HepG2 (cell line): Measurements from ENCODE around the gene SPAG9. TPM values are rescaled to one million over a fixed set of nuclear protein-coding genes. Genes with fewer than 3 reads are reported as not detected.

Experiments used
- ATAC-seq: fragments of 200-7000 bp; cut with Tn5 transposase; 3 replicates; pipeline ENCODE4 v1.9.1; 2020; ENCODE audit warnings: mild to moderate bottlenecking, moderate library complexity
- BruUV-seq: library from RNA; stranded (reverse); fragments of 400-500 nt; replicated peaks from 2 replicates; lab custom pipeline; 2021; lab: Mats Ljungman, UMichigan
- CTCF ChIA-PET: fragments of 300-600 bp; formaldehyde crosslinking; extraction: SDS; loops from one replicate; lab custom pipeline; 2021; ENCODE audit warnings: low total read pairs, inconsistent platforms, low intra/inter-chr PET ratio; lab: Yijun Ruan, JAX
- POLR2A ChIA-PET: fragments of 350-600 bp; sonication (Branson Sonifier 250); formaldehyde crosslinking; loops from one replicate; lab custom pipeline; 2020; ENCODE audit warnings: antibody characterized with exemption, inconsistent platforms; lab: Yijun Ruan, JAX
- DNase-seq: peaks from one replicate; pipeline ENCODE4 v3.0.0-alpha.2; 2015; ENCODE audit warnings: low spot score
- FAIRE-seq: peaks from 3 replicates; lab custom pipeline; 2011; peaks lifted over from hg19 to GRCh38; lab: Jason Lieb, UNC
- H2AFZ ChIP-seq: one replicate; pipeline ENCODE4 v1.6.1; 2011; ENCODE audit warnings: low read length, inconsistent platforms
- H3K27ac ChIP-seq: fragments of 300-600 bp; 3 replicates; pipeline ENCODE4 v1.8.0; 2011; ENCODE audit warnings: mixed run types, mild to moderate bottlenecking, mixed read lengths, low read length, inconsistent platforms; ENCODE audit not compliant: insufficient read depth; ENCODE audit errors: extremely low read length
- H3K27me3 ChIP-seq, 2 experiments: fragments of 200-600 bp in 1 of 2; 2 replicates in 1 of 2; 3 replicates in 1 of 2; pipeline versions ENCODE4 v1.6.0 to v1.8.0; 2011; ENCODE audit warnings: low read length in 2 of 2, mild to moderate bottlenecking in 2 of 2, moderate library complexity in 2 of 2, inconsistent platforms in 1 of 2; ENCODE audit not compliant: insufficient read depth in 2 of 2, control insufficient read depth in 1 of 2
- H3K36me3 ChIP-seq, 2 experiments: fragments of 200-600 bp in 1 of 2; replicated peaks in 1 of 2; 2 replicates in 1 of 2; 3 replicates in 1 of 2; pipeline versions ENCODE4 v1.5.1 to v1.8.0; 2011; ENCODE audit warnings: low read length in 2 of 2, inconsistent platforms in 1 of 2; ENCODE audit not compliant: insufficient read depth in 2 of 2, control insufficient read depth in 1 of 2
- H3K4me1 ChIP-seq: 2 replicates; pipeline ENCODE4 v1.5.1; 2012; ENCODE audit warnings: low read length, inconsistent platforms; ENCODE audit not compliant: insufficient read depth
- H3K4me2 ChIP-seq: 2 replicates; pipeline ENCODE4 v1.6.0; 2011; ENCODE audit warnings: low read depth, low read length, inconsistent platforms
- H3K4me3 ChIP-seq, 3 experiments: fragments of 200-600 bp in 1 of 3; sonication (generic), shearing (Covaris generic) in 1 of 3; replicated peaks in 1 of 3; 2 replicates each; pipeline ENCODE4 v1.5.1; 2011 to 2016; ENCODE audit warnings: low read length in 3 of 3, inconsistent platforms in 2 of 3, low read depth in 2 of 3, mild to moderate bottlenecking in 2 of 3, control low read depth in 1 of 3, mixed read lengths in 1 of 3; ENCODE audit not compliant: insufficient read depth in 1 of 3
- H3K79me2 ChIP-seq: one replicate; pipeline ENCODE4 v1.6.1; 2011; ENCODE audit warnings: low read length, inconsistent platforms; ENCODE audit not compliant: insufficient read depth
- H3K9ac ChIP-seq: 2 replicates; pipeline ENCODE4 v1.6.0; 2011; ENCODE audit warnings: mild to moderate bottlenecking, low read depth, low read length, inconsistent platforms; ENCODE audit not compliant: insufficient read depth
- H3K9me3 ChIP-seq: 2 replicates; pipeline ENCODE4 v1.5.1; 2012; ENCODE audit warnings: mild to moderate bottlenecking, low read length
- H4K20me1 ChIP-seq: 2 replicates; pipeline ENCODE4 v1.6.0; 2011; ENCODE audit warnings: inconsistent platforms, mild to moderate bottlenecking, low read length, moderate library complexity; ENCODE audit not compliant: insufficient read depth
- ATF7 ChIP-seq, 2 experiments: fragments of 450-650 bp in 1 of 2; sonication (generic) in 1 of 2; formaldehyde crosslinking in 1 of 2; IDR thresholded peaks; 2 replicates each; pipeline versions ENCODE4 v1.4.0 to v1.6.1; 2016 to 2020; ENCODE audit warnings: antibody characterized with exemption in 1 of 2, mild to moderate bottlenecking in 1 of 2, missing genetic modification reagents in 1 of 2
- CREB1 ChIP-seq, 2 experiments: fragments of 450-650 bp in 1 of 2; IDR thresholded peaks; 2 replicates each; pipeline ENCODE4 v1.6.1; 2016 to 2017; ENCODE audit warnings: control low read depth in 1 of 2, mild to moderate bottlenecking in 1 of 2, missing compliant biosample characterization in 1 of 2, missing genetic modification characterization in 1 of 2
- GABPA ChIP-seq, 2 experiments: IDR thresholded peaks; 2 replicates each; pipeline ENCODE4 v1.6.1; 2011 to 2016; ENCODE audit warnings: low read depth in 2 of 2, low read length in 1 of 2, missing biosample characterization in 1 of 2, missing genetic modification characterization in 1 of 2
- HNF4A ChIP-seq: sonication (generic); formaldehyde crosslinking; IDR thresholded peaks from 2 replicates; pipeline ENCODE4 v1.4.0; 2020; ENCODE audit warnings: missing genetic modification reagents
- KDM5A ChIP-seq: fragments of 200-600 bp; sonication (generic); IDR thresholded peaks from 2 replicates; pipeline ENCODE4 v1.7.0; 2018; ENCODE audit warnings: antibody characterized with exemption, mild to moderate bottlenecking, low read length, borderline replicate concordance
- NR2F6 ChIP-seq, 2 experiments: IDR thresholded peaks; 2 replicates each; pipeline ENCODE4 v1.6.1; 2016; ENCODE audit warnings: antibody characterized with exemption in 1 of 2, mild to moderate bottlenecking in 1 of 2
- POGZ ChIP-seq: sonication (generic); formaldehyde crosslinking; IDR thresholded peaks from 2 replicates; pipeline ENCODE4 v1.4.0; 2020; ENCODE audit warnings: mild to moderate bottlenecking, missing genetic modification reagents
- SAP130 ChIP-seq: IDR thresholded peaks from 2 replicates; pipeline ENCODE4 v1.6.1; 2016; ENCODE audit warnings: low read depth
- SMC3 ChIP-seq: IDR thresholded peaks from 2 replicates; pipeline ENCODE4 v1.6.1; 2011; ENCODE audit warnings: low read length, improper control_type of control experiment
- SRSF1 ChIP-seq: fragments of 200-400 bp; formaldehyde crosslinking; optimal IDR thresholded peaks from 2 replicates; pipeline ENCODE3; 2017; ENCODE audit warnings: mild to moderate bottlenecking, low read depth, low read length, moderate library complexity
- STAG1 ChIP-seq: sonication (generic); formaldehyde crosslinking; IDR thresholded peaks from 2 replicates; pipeline ENCODE4 v1.4.0; 2020; ENCODE audit warnings: missing genetic modification reagents
- ZBTB21 ChIP-seq: sonication (generic); formaldehyde crosslinking; IDR thresholded peaks from 2 replicates; pipeline ENCODE4 v1.4.0; 2020; ENCODE audit warnings: missing genetic modification reagents
- ZNF264 ChIP-seq: sonication (generic); formaldehyde crosslinking; IDR thresholded peaks from 2 replicates; pipeline ENCODE4 v1.4.0; 2020; ENCODE audit warnings: missing genetic modification reagents
- WGBS: methylation state at CpG from one replicate; pipeline ENCODE4 v1.1.6; 2017; ENCODE audit warnings: low lambda C conversion rate; 5-methylcytosine and 5-hydroxymethylcytosine counted together
- in situ Hi-C: cut with HindIII; loops from 2 replicates; pipeline ENCODE4 v1.10.0; 2017; ENCODE audit warnings: low pct_unique_long_range_greater_than_20kb; ENCODE audit not compliant: extremely low pct_ligation_motif_present
- intact Hi-C: fragments of 100-400 bp; cut with micrococcal nuclease; formaldehyde crosslinking; loops from one replicate; pipeline ENCODE4 v1.10.0; 2022; ENCODE audit not compliant: unreplicated experiment
- polyA plus RNA-seq, 8 experiments: library from polyadenylated mRNA; depleted of rRNA in 3 of 8; stranded (reverse) in 7 of 8; unstranded in 1 of 8; fragments of >200 nt; fragmentation: Illumina TruSeq in 4 of 8; extraction: Trizol in 4 of 8; gene quantifications; 2 replicates each; pipeline versions ENCODE4 v1.2.1 to v1.2.3, GENCODE V29; 2011 to 2016; ENCODE audit warnings: low read depth in 4 of 8, missing spikeins in 1 of 8, mixed read lengths in 1 of 8; ENCODE audit not compliant: insufficient read depth in 1 of 8
- total RNA-seq, 5 experiments: library from RNA; depleted of rRNA; stranded (reverse); fragments of >200 nt; fragmentation: Illumina TruSeq; extraction: Trizol; gene quantifications; 2 replicates each; pipeline ENCODE4 v1.2.3, GENCODE V29; 2016; ENCODE audit warnings: low read depth in 1 of 5
- TF ChIP-seq, protein P1 (sequence below): IDR thresholded peaks from 2 replicates; pipeline ENCODE4 v1.6.1; 2018; ENCODE audit warnings: missing genetic modification reagents, mild to moderate bottlenecking, missing compliant biosample characterization

Gene SPAG9
- total and polyA plus RNA-seq, 2 of the 13 experiments (the other 11 are each of a cell fraction or from before 2014, with no cell fraction given), result 43.2 to 78.6 TPM

DNA sequence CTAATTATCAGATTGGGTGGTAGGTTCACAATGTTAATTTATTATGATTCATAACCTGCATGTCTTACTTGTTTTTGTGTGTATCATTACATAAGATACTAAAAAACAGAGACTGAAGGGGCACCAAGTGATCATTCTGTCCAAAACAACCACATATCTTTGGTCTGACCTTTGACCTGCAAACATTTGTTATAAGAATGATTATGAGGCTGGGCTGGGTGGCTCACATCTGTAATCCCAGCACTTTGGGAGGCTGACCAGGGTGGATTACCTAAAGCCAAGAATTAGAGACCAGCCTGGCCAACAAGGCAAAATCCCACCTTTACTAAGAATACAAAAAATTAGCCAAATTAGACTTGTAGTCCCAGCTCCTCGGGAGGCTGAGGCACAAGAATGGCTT lies 116.4 kb downstream of the SPAG9 start:
- intact Hi-C loops, result loop anchor here (5.0 kb wide), 1 partner anchor 163 kb away; the partner anchor contains the start of gene NME2
- peaks cover 17 to 48% of the 10 kb centered on the region in 2 experiments for H3K36me3 ChIP-seq
- peak; percentile 25 for DNase-seq
- TF ChIP-seq POGZ, result no peak
- peak; percentile 53 for TF ChIP-seq NR2F6 (IDR thresholded peaks at IDR 0.05)
- 0 out of 2 replicates have a peak, but pooled peaks have one; percentile 43 for TF ChIP-seq NR2F6 (CRISPR knock-in tag; IDR thresholded peaks at IDR 0.05)
- peak; percentile 13; the same call in 1 of the 2 replicates for TF ChIP-seq HNF4A (CRISPR knock-in tag)
- 0 out of 2 replicates have a peak, but pooled peaks have one; percentile 47 for TF ChIP-seq ZNF264 (CRISPR knock-in tag)
- TF ChIP-seq, all 625 proteins: peak for 3
- in situ Hi-C loops, result loop anchor here (5.0 to 10.0 kb wide), 2 partner anchors 51 to 148 kb away; partner anchors contain the start of gene NME1
- H3K4me3 ChIP-seq, result no peak overlapping the region
- no TSS peak for BruUV-seq
- no peaks in the 10 kb centered on the region for H3K79me2 ChIP-seq
- FAIRE-seq (no peak), ATAC-seq (no peak)
- H3K9ac ChIP-seq, result no peak overlapping the region
- no peaks in the 10 kb centered on the region for H4K20me1 ChIP-seq
- POLR2A ChIA-PET, result no interaction called here
- H3K27me3 ChIP-seq, result no peaks in the 10 kb centered on the region
- H2AFZ ChIP-seq, result no peak overlapping the region
- 96% methylated on average over 1 of the region's 1 CpG for WGBS
- CTCF ChIA-PET, result no interaction called here
- H3K9me3 ChIP-seq, result no peaks in the 10 kb centered on the region
- H3K27ac ChIP-seq, result no peak overlapping the region
- H3K4me1 ChIP-seq, result peaks cover 13% of the 10 kb centered on the region
- no peak overlapping the region for H3K4me2 ChIP-seq

DNA sequence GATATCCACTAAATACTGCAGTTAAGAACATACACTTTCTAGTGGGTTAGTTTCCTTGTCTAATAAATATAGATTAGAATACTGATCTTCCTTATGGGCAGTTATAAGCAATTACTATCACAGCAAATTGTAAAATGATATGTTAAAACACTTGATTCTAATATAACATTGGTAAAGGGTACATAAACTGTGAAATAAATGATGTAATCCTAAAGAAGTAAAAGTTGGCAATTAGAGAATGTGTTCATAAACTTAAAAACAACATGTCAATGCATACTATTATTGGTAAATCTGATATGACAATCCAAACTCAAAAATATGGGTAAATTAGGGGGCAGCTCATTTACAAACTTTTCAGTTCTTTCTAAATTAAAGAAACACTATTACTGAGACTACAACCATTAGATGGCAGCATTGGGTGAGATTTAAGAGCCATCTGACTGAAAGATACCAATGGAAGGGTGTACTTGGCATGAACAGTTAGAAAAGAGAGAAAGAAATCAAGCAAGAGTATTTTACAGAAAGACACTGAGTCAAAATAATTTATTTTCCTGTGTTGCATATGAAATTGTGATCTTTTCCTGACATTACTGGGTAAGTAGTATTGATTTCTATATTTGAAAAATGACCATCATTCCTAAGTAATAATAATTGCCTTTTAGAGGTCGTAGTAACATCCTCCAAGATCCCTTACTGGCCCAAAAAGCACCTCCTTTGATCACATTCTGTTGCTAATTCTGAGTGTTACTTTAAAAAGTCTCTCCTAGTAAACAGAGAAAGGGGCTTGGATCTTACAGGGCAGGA lies 119.6 kb downstream of the SPAG9 start:
- POLR2A ChIA-PET, result interaction anchor here (0.6 to 1.9 kb wide), 2 partner anchors 152 to 186 kb away, joined by 3 to 7 read pairs; partner anchors contain the start of gene NME1
- H3K9me3 ChIP-seq, result no peaks in the 10 kb centered on the region
- in situ Hi-C loops (loop anchor here (5.0 to 10.0 kb wide), 2 partner anchors 54 to 151 kb away; partner anchors contain the start of gene NME1), intact Hi-C loops (loop anchor here (1.0 to 5.0 kb wide), 3 partner anchors 56 to 166 kb away; partner anchors contain the start of genes NME1 and NME2)
- no peak overlapping the region for H3K9ac ChIP-seq
- H3K4me2 ChIP-seq, result no peak overlapping the region
- H3K27ac ChIP-seq, result no peak overlapping the region
- H4K20me1 ChIP-seq, result no peaks in the 10 kb centered on the region
- BruUV-seq, result no TSS peak
- FAIRE-seq (no peak), ATAC-seq (peak; percentile 79), DNase-seq (peak; percentile 71)
- H3K4me3 ChIP-seq, result no peak overlapping the region
- no peaks in the 10 kb centered on the region for H3K79me2 ChIP-seq
- CTCF ChIA-PET, result interaction anchor here (0.8 to 3.0 kb wide), 4 partner anchors 56 to 166 kb away, joined by 3 to 38 read pairs (median 12); partner anchors contain the start of genes NME1 and NME2
- no peak overlapping the region for H2AFZ ChIP-seq
- peaks cover 11% of the 10 kb centered on the region for H3K4me1 ChIP-seq
- 93% methylated on average over 1 of the region's 1 CpG for WGBS
- H3K27me3 ChIP-seq, result no peaks in the 10 kb centered on the region
- H3K36me3 ChIP-seq, result peaks cover 21 to 60% of the 10 kb centered on the region in 2 experiments
- TF ChIP-seq SAP130 (CRISPR knock-in tag) (peak; percentile 34; the same call in 1 of the 2 replicates), STAG1 (CRISPR knock-in tag) (peak; percentile 80), SRSF1 (no peak), CREB1 (IDR thresholded peaks at IDR 0.05) (no peak), CREB1 (CRISPR knock-in tag; IDR thresholded peaks at IDR 0.05) (peak; percentile 36; the same call in 1 of the 2 replicates), ZBTB21 (no peak), KDM5A (0 out of 2 replicates have a peak, but pooled peaks have one; percentile 35), GABPA (IDR thresholded peaks at IDR 0.05; ENCODE audit: low read depth, low read length) (no peak), GABPA (CRISPR knock-in tag; IDR thresholded peaks at IDR 0.05; ENCODE audit: low read depth) (peak; percentile 19; the same call in 1 of the 2 replicates), SMC3 (peak; percentile 43; the same call in 1 of the 2 replicates), ATF7 (IDR thresholded peaks at IDR 0.05) (peak; percentile 82), ATF7 (CRISPR knock-in tag; IDR thresholded peaks at IDR 0.05) (no peak)
- TF ChIP-seq, protein P1, sequence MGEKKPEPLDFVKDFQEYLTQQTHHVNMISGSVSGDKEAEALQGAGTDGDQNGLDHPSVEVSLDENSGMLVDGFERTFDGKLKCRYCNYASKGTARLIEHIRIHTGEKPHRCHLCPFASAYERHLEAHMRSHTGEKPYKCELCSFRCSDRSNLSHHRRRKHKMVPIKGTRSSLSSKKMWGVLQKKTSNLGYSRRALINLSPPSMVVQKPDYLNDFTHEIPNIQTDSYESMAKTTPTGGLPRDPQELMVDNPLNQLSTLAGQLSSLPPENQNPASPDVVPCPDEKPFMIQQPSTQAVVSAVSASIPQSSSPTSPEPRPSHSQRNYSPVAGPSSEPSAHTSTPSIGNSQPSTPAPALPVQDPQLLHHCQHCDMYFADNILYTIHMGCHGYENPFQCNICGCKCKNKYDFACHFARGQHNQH (CRISPR knock-in tag), result no peak
